GM21360 (cell line): ENCODE measurements around the gene MATN1.

Source experiments
- ATAC-seq: cut with Tn5 transposase; IDR thresholded peaks from one replicate; pipeline ENCODE4 v1.9.1; 2021; ENCODE audit warnings: mild to moderate bottlenecking, moderate library complexity; ENCODE audit not compliant: unreplicated experiment

The MATN1 gene

GRCh38 chr1:30758121-30758688, 34.8 kb upstream of the MATN1 start:
- no peak for ATAC-seq

GRCh38 chr1:30757352-30758120, 34.2 kb upstream of the MATN1 start, which contains the start of gene LAPTM5:
LAPTM5 (minus strand) TSS chr1:30757774; CDS start chr1:30757745, 29 bp downstream.
- ATAC-seq = no peak

- ATAC-seq = no peak
Measured at GRCh38 chr1:30756545-30757351, 33.4 kb upstream of the MATN1 start.

- ATAC-seq = no peak
Measured at GRCh38 chr1:30756206-30756544, 32.8 kb upstream of the MATN1 start.

GRCh38 chr1:30755746-30756145, 32.4 kb upstream of the MATN1 start:
- no peak for ATAC-seq

GRCh38 chr1:30755334-30755733, 31.9 kb upstream of the MATN1 start:
- no peak for ATAC-seq

- peak; percentile 35 for ATAC-seq
Measured at GRCh38 chr1:30754684-30755171, 31.3 kb upstream of the MATN1 start.

GRCh38 chr1:30753660-30754123, 30.3 kb upstream of the MATN1 start:
- ATAC-seq = no peak

GRCh38 chr1:30753118-30753517, 29.7 kb upstream of the MATN1 start:
- no peak for ATAC-seq

- no peak for ATAC-seq
Measured at GRCh38 chr1:30752651-30752908, 29.2 kb upstream of the MATN1 start.

GRCh38 chr1:30751830-30752650, 28.7 kb upstream of the MATN1 start:
- no peak for ATAC-seq

- ATAC-seq = peak; percentile 22
Measured at GRCh38 chr1:30750731-30751291, 27.4 kb upstream of the MATN1 start.

GRCh38 chr1:30749691-30750583, 26.6 kb upstream of the MATN1 start:
- ATAC-seq = peak; percentile 22

GRCh38 chr1:30748699-30749401, 25.5 kb upstream of the MATN1 start:
- no peak for ATAC-seq

- no peak for ATAC-seq
Measured at GRCh38 chr1:30748098-30748698, 24.8 kb upstream of the MATN1 start.

- no peak for ATAC-seq
Measured at GRCh38 chr1:30747033-30748008, 23.9 kb upstream of the MATN1 start.

- ATAC-seq = no peak
Measured at GRCh38 chr1:30746212-30747032, 23.0 kb upstream of the MATN1 start.
